GM12878 (cell line): ENCODE data around the gene MAP3K4. TPM values are rescaled to one million over a fixed set of nuclear protein-coding genes. Genes with fewer than 3 reads are reported as not detected.
A peak's percentile ranks its signal among the peaks of the same experiment; 100 is the strongest.

Experiments
- ATAC-seq: fragments of 200-7000 bp; cut with Tn5 transposase; 3 replicates; pipeline ENCODE4 v1.9.1; 2020; ENCODE audit warnings: mild to moderate bottlenecking, moderate library complexity
- BruUV-seq: library from RNA; stranded (reverse); fragments of 400-500 nt; replicated peaks from 2 replicates; lab custom pipeline; 2021; lab: Mats Ljungman, UMichigan
- CTCF ChIA-PET: fragments of 300-600 bp; sonication (Branson Sonifier 250); formaldehyde crosslinking; extraction: SDS; loops from one replicate; lab custom pipeline; 2021; ENCODE audit warnings: inconsistent platforms; lab: Yijun Ruan, JAX
- POLR2A ChIA-PET: fragments of 350-600 bp; formaldehyde crosslinking; extraction: SDS; loops from one replicate; lab custom pipeline; 2021; ENCODE audit warnings: inconsistent platforms; lab: Charles Lee
- RAD21 ChIA-PET: fragments of 300-600 bp; sonication (Branson Sonifier 250); formaldehyde crosslinking; loops from one replicate; lab custom pipeline; 2023; ENCODE audit warnings: antibody characterized with exemption; ENCODE audit not compliant: unreplicated experiment; lab: Charles Lee
- SMC1A ChIA-PET: fragments of 300-600 bp; sonication (Branson Sonifier 250); formaldehyde crosslinking; loops from one replicate; lab custom pipeline; 2023; ENCODE audit not compliant: unreplicated experiment, uncharacterized antibody; lab: Charles Lee
- DNase-seq: peaks from one replicate; pipeline ENCODE4 v3.0.0-alpha.2; 2011; ENCODE audit warnings: low read depth, low spot score
- FAIRE-seq: peaks from 3 replicates; lab custom pipeline; 2011; peaks lifted over from hg19 to GRCh38; lab: Jason Lieb, UNC
- H2AFZ ChIP-seq: 2 replicates; pipeline ENCODE4 v1.6.0; 2011; ENCODE audit warnings: low read depth, low read length, control low read depth; ENCODE audit not compliant: control insufficient read depth
- H3K27ac ChIP-seq: 2 replicates; pipeline ENCODE4 v1.5.1; 2011; ENCODE audit warnings: control low read depth; ENCODE audit not compliant: control insufficient read depth, insufficient read depth
- H3K27me3 ChIP-seq, 2 experiments: replicated peaks in 1 of 2; 2 replicates each; pipeline versions ENCODE4 v1.6.0 to v1.6.1; 2011; ENCODE audit warnings: low read length in 1 of 2; ENCODE audit not compliant: control insufficient read depth in 2 of 2, insufficient read depth in 2 of 2
- H3K36me3 ChIP-seq, 2 experiments: 2 replicates each; pipeline ENCODE4 v1.5.1; 2011; ENCODE audit warnings: low read length in 1 of 2; ENCODE audit not compliant: control insufficient read depth in 2 of 2, insufficient read depth in 2 of 2
- H3K4me1 ChIP-seq: 2 replicates; pipeline ENCODE4 v1.6.1; 2011; ENCODE audit warnings: mild to moderate bottlenecking, low read length, moderate library complexity, mixed read lengths; ENCODE audit not compliant: control insufficient read depth, insufficient read depth
- H3K4me2 ChIP-seq: 2 replicates; pipeline ENCODE4 v1.6.0; 2011; ENCODE audit warnings: control low read depth; ENCODE audit not compliant: control insufficient read depth, insufficient read depth
- H3K4me3 ChIP-seq: fragments of 200-600 bp; sonication (generic); 2 replicates; pipeline ENCODE4 v1.5.1; 2016
- H3K79me2 ChIP-seq: 2 replicates; pipeline ENCODE4 v1.6.0; 2011; ENCODE audit warnings: low read length; ENCODE audit not compliant: control insufficient read depth, insufficient read depth
- H3K9ac ChIP-seq: 2 replicates; pipeline ENCODE4 v1.8.0; 2011; ENCODE audit warnings: low read length, control low read depth, mixed read lengths; ENCODE audit not compliant: control insufficient read depth, insufficient read depth
- H3K9me3 ChIP-seq: replicated peaks from 3 replicates; pipeline ENCODE4 v1.5.1; 2011; ENCODE audit warnings: mild to moderate bottlenecking, low read length; ENCODE audit not compliant: control insufficient read depth, insufficient read depth
- H4K20me1 ChIP-seq: 2 replicates; pipeline ENCODE4 v1.6.0; 2011; ENCODE audit not compliant: control insufficient read depth, insufficient read depth
- WGBS: methylation state at CpG from one replicate; pipeline ENCODE4 v1.1.6; 2016; ENCODE audit warnings: low lambda C conversion rate; ENCODE audit not compliant: insufficient replicate concordance, insufficient coverage; ENCODE audit errors: missing lambda C conversion rate; 5-methylcytosine and 5-hydroxymethylcytosine counted together
- in situ Hi-C: fragments of 300-500 bp; cut with MboI; formaldehyde crosslinking; loops from 9 replicates; pipeline ENCODE4 v1.14.3; 2018; ENCODE audit warnings: mixed read lengths
- intact Hi-C: fragments of 100-400 bp; cut with micrococcal nuclease; formaldehyde crosslinking; loops from one replicate; pipeline ENCODE4 v1.14.2; 2022; ENCODE audit not compliant: unreplicated experiment
- polyA plus RNA-seq, 11 experiments: library from polyadenylated mRNA; depleted of rRNA in 4 of 11; unstranded in 6 of 11; stranded (reverse) in 5 of 11; fragments of >200 nt; fragmentation: Nextera tagmentation in 4 of 11; fragmentation: Illumina TruSeq in 1 of 11; extraction: Ambion mirVana in 4 of 11; extraction: Trizol in 1 of 11; gene quantifications; 1 replicate in 1 of 11; 2 replicates in 10 of 11; pipeline versions ENCODE4 v1.2.1 to v1.2.3, GENCODE V29; 2011 to 2016; ENCODE audit warnings: inconsistent platforms in 2 of 11, missing spikeins in 2 of 11, low read depth in 1 of 11
- total RNA-seq, 4 experiments: library from RNA; depleted of rRNA in 3 of 4; stranded (reverse); fragments of >200 nt in 3 of 4; fragmentation: Illumina TruSeq in 1 of 4; extraction: Trizol in 1 of 4; gene quantifications; 2 replicates each; pipeline versions ENCODE4 v1.2.1 to v1.2.3, GENCODE V29; 2013 to 2021
- TF ChIP-seq, protein P1 (sequence below): IDR thresholded peaks from 2 replicates; pipeline ENCODE4 v1.6.1; 2012; ENCODE audit warnings: mild to moderate bottlenecking, low read depth, low read length
- TF ChIP-seq, protein P2 (sequence below): fragments of 450-650 bp; formaldehyde crosslinking; IDR thresholded peaks from 2 replicates; pipeline ENCODE4 v1.4.0; 2022; ENCODE audit warnings: mild to moderate bottlenecking, moderate library complexity

MAP3K4 gene
- total and polyA plus RNA-seq, 10 of the 15 experiments (the other 5 are each of a cell fraction or from before 2014, with no cell fraction given), result 14.0 to 44.5 (median 23.1) TPM

DNA sequence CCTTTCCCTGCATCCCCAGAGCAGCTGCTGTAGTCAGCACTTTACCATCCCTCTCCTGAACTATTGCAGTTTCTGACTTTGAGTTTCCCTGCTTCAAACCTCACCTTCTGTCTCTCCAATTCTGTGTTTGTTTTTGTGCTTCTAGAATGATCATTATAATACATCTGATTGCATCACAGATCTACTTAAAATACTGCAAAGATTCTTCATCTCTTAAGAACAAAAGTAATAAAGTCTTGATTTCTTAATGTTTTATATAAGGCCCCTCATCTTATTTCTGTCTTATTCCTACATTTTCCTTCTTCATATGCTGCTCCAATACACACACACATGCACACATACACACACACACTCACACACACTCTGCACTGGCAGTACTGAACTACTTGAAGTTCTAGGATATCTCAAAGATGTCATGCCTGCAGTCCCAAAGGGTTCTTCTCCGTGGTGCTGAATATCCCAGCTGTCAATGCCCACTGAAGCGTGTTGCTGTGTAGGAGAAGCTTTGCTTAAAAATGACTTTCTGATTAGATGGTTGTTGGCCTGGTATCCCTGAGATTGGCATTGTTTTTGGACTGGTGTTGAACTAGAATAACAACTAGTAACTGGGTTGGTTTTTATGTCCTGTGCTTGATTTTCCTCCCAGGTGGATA lies 97.2 kb downstream of the MAP3K4 start:
- Histone ChIP-seq H3K4me2 (no peak overlapping the region), H3K36me3 (peaks cover 4 to 29% of the 10 kb centered on the region in 2 experiments), H3K79me2 (no peaks in the 10 kb centered on the region), H3K9ac (no peak overlapping the region), H2AFZ (no peak overlapping the region), H4K20me1 (no peaks in the 10 kb centered on the region), H3K9me3 (no peaks in the 10 kb centered on the region), H3K4me1 (peaks cover 3% of the 10 kb centered on the region), H3K27ac (no peak overlapping the region), H3K27me3 (no peaks in the 10 kb centered on the region), H3K4me3 (no peak overlapping the region)
- ATAC-seq (no peak), FAIRE-seq (no peak), DNase-seq (no peak)
- ChIA-PET CTCF (interaction anchor here (0.6 kb wide), 1 partner anchor 158 kb away, joined by 3 read pairs; no protein-coding TSS in a partner anchor), POLR2A (no interaction called here), RAD21 (no interaction called here), SMC1A (interaction anchor here (1.0 to 1.3 kb wide), 2 partner anchors 33 to 36 kb away, joined by 3 to 4 read pairs; no protein-coding TSS in a partner anchor)
- in situ Hi-C loops (no loop called here), intact Hi-C loops (no loop called here)
- 97% methylated on average over 2 of the region's 2 CpGs for WGBS
- TF ChIP-seq, protein P1, sequence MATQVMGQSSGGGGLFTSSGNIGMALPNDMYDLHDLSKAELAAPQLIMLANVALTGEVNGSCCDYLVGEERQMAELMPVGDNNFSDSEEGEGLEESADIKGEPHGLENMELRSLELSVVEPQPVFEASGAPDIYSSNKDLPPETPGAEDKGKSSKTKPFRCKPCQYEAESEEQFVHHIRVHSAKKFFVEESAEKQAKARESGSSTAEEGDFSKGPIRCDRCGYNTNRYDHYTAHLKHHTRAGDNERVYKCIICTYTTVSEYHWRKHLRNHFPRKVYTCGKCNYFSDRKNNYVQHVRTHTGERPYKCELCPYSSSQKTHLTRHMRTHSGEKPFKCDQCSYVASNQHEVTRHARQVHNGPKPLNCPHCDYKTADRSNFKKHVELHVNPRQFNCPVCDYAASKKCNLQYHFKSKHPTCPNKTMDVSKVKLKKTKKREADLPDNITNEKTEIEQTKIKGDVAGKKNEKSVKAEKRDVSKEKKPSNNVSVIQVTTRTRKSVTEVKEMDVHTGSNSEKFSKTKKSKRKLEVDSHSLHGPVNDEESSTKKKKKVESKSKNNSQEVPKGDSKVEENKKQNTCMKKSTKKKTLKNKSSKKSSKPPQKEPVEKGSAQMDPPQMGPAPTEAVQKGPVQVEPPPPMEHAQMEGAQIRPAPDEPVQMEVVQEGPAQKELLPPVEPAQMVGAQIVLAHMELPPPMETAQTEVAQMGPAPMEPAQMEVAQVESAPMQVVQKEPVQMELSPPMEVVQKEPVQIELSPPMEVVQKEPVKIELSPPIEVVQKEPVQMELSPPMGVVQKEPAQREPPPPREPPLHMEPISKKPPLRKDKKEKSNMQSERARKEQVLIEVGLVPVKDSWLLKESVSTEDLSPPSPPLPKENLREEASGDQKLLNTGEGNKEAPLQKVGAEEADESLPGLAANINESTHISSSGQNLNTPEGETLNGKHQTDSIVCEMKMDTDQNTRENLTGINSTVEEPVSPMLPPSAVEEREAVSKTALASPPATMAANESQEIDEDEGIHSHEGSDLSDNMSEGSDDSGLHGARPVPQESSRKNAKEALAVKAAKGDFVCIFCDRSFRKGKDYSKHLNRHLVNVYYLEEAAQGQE, result peak; percentile 60; the same call in 1 of the 2 replicates
- TF ChIP-seq, protein P2, sequence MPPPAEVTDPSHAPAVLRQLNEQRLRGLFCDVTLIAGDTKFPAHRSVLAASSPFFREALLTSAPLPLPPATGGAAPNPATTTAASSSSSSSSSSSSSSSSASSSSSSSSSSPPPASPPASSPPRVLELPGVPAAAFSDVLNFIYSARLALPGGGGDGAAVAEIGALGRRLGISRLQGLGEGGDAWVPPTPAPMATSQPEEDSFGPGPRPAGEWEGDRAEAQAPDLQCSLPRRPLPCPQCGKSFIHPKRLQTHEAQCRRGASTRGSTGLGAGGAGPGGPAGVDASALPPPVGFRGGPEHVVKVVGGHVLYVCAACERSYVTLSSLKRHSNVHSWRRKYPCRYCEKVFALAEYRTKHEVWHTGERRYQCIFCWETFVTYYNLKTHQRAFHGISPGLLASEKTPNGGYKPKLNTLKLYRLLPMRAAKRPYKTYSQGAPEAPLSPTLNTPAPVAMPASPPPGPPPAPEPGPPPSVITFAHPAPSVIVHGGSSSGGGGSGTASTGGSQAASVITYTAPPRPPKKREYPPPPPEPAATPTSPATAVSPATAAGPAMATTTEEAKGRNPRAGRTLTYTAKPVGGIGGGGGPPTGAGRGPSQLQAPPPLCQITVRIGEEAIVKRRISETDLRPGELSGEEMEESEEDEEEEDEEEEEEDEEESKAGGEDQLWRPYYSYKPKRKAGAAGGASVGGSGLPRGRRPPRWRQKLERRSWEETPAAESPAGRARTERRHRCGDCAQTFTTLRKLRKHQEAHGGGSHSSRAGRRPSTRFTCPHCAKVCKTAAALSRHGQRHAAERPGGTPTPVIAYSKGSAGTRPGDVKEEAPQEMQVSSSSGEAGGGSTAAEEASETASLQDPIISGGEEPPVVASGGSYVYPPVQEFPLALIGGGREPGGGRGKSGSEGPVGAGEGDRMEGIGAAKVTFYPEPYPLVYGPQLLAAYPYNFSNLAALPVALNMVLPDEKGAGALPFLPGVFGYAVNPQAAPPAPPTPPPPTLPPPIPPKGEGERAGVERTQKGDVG (CRISPR knock-in tag), result no peak
- no TSS peak for BruUV-seq
